ENCODE data around the gene AGAP3. TPM values are rescaled to one million over a fixed set of nuclear protein-coding genes. Genes with fewer than 3 reads are reported as not detected.

AGAP3 gene
- total RNA-seq, 4 donors from 2014 or later = 68.6 to 100 (median 72.2) TPM

GRCh38 chr7:151119055-151119415 lies 32.8 kb downstream of the AGAP3 start:
- Histone ChIP-seq H3K27me3 (no peaks in the 10 kb centered on the region), H3K36me3 (peaks cover 30 to 72% (median 45%) of the 10 kb centered on the region in 3 donors), H3K4me1 (peaks cover 11 to 40% (median 11%) of the 10 kb centered on the region in 3 donors), H3K4me3 (no peak overlapping the region), H3K9me3 (no peaks in the 10 kb centered on the region), H3K27ac (no peak overlapping the region)
- no peak for DNase-seq
- intact Hi-C loops (cut with DNase I) = no loop called here
- TF ChIP-seq CTCF (IDR thresholded peaks at IDR 0.05) (no peak), POLR2A (IDR thresholded peaks at IDR 0.05) (no peak)
- 93 to 97% methylated on average over 5 to 9 of the region's 13 CpGs for WGBS, 2 donors

- no peak for DNase-seq
- peaks cover 30 to 81% (median 53%) of the 10 kb centered on the region in 3 donors for H3K36me3 ChIP-seq
Measured at GRCh38 chr7:151119902-151120301, 33.6 kb downstream of the AGAP3 start.

GRCh38 chr7:151120896-151121295 lies 34.6 kb downstream of the AGAP3 start:
- Histone ChIP-seq H3K9me3 (no peaks in the 10 kb centered on the region), H3K27ac (no peak overlapping the region), H3K36me3 (peaks cover 30 to 87% (median 53%) of the 10 kb centered on the region in 3 donors), H3K4me1 (peaks cover 17 to 48% (median 24%) of the 10 kb centered on the region in 3 donors), H3K27me3 (no peaks in the 10 kb centered on the region), H3K4me3 (no peak overlapping the region)
- WGBS, 2 donors = 83 to 100% methylated on average over 1 to 12 of the region's 22 CpGs
- no peak for TF ChIP-seq POLR2A (IDR thresholded peaks at IDR 0.05)
- TF ChIP-seq CTCF (IDR thresholded peaks at IDR 0.05) = no peak
- intact Hi-C loops (cut with DNase I) = loop anchor here (5.0 kb wide), 1 partner anchor 51 kb away; no protein-coding TSS in a partner anchor
- no peak for DNase-seq

More at GRCh38 chr7:151119902-151120301, 33.6 kb downstream of the AGAP3 start:
- TF ChIP-seq CTCF (IDR thresholded peaks at IDR 0.05) (no peak), POLR2A (IDR thresholded peaks at IDR 0.05) (no peak)
- WGBS, 2 donors = 67 to 92% methylated on average over 2 to 13 of the region's 27 CpGs
- no peak overlapping the region for H3K27ac ChIP-seq
- H3K4me1 ChIP-seq = peaks cover 7 to 44% (median 14%) of the 10 kb centered on the region in 3 donors
- H3K27me3 ChIP-seq = no peaks in the 10 kb centered on the region
- no peaks in the 10 kb centered on the region for H3K9me3 ChIP-seq
- no peak overlapping the region for H3K4me3 ChIP-seq
- intact Hi-C loops (cut with DNase I) = loop anchor here (5.0 kb wide), 1 partner anchor 52 kb away; no protein-coding TSS in a partner anchor

GRCh38 chr7:151121380-151122170 lies 35.3 kb downstream of the AGAP3 start:
- Histone ChIP-seq H3K4me3 (no peak overlapping the region), H3K4me1 (peaks cover 24 to 48% (median 25%) of the 10 kb centered on the region in 3 donors), H3K36me3 (peaks cover 30 to 89% (median 53%) of the 10 kb centered on the region in 3 donors), H3K27me3 (no peaks in the 10 kb centered on the region), H3K9me3 (no peaks in the 10 kb centered on the region), H3K27ac (no peak overlapping the region)
- no peak for DNase-seq
- intact Hi-C loops (cut with DNase I) = loop anchor here (5.0 kb wide), 1 partner anchor 51 kb away; no protein-coding TSS in a partner anchor
- 81 to 85% methylated on average over 22 to 28 of the region's 30 CpGs for WGBS, 2 donors
- TF ChIP-seq POLR2A (IDR thresholded peaks at IDR 0.05) = no peak
- no peak for TF ChIP-seq CTCF (IDR thresholded peaks at IDR 0.05)

- WGBS, 2 donors = 85 to 86% methylated on average over 21 to 24 of the region's 24 CpGs
Measured at GRCh38 chr7:151122276-151122675, 36.0 kb downstream of the AGAP3 start.

More at GRCh38 chr7:151122276-151122675, 36.0 kb downstream of the AGAP3 start:
- Histone ChIP-seq H3K4me3 (no peak overlapping the region), H3K4me1 (peaks cover 20 to 47% (median 21%) of the 10 kb centered on the region in 3 donors), H3K36me3 (peaks cover 30 to 91% (median 53%) of the 10 kb centered on the region in 3 donors), H3K9me3 (no peaks in the 10 kb centered on the region), H3K27ac (no peak overlapping the region), H3K27me3 (no peaks in the 10 kb centered on the region)
- TF ChIP-seq CTCF (IDR thresholded peaks at IDR 0.05) = no peak
- TF ChIP-seq POLR2A (IDR thresholded peaks at IDR 0.05) = no peak
- intact Hi-C loops (cut with DNase I) = loop anchor here (5.0 kb wide), 1 partner anchor 50 kb away; no protein-coding TSS in a partner anchor
- no peak for DNase-seq

Measured in esophagus squamous epithelium (tissue), 5 donors.